NCI-H1417 treated with DMSO at 0.1 percent for 48 hours (cell line): ENCODE measurements around the gene PDIA5.

Experiments used
- DNase-seq: peaks from one replicate; lab custom pipeline; 2025; lab: John Stamatoyannopoulos, UW

The PDIA5 gene

GRCh38 chr3:123042413-123042812, 24.4 kb upstream of the PDIA5 start:
- DNase-seq = no peak

- no peak for DNase-seq
Measured at GRCh38 chr3:123044981-123045763, 21.7 kb upstream of the PDIA5 start.

- DNase-seq = no peak
Measured at GRCh38 chr3:123046262-123047061, 20.4 kb upstream of the PDIA5 start.

DNA sequence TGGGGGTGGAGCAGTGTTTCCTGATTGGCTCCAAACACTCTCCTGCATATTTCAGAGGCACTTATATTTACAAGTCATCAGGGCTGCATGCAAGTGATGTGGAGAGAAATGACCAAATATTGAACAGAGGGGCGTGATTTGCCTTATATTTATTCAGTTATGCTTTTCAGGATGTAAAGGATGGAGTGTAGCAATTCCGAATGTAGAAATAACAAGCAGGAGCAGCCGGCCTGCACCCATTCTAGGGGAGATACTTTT, 19.8 kb upstream of the PDIA5 start:
- no peak for DNase-seq

GRCh38 chr3:123048480-123049237, 18.2 kb upstream of the PDIA5 start:
- no peak for DNase-seq

DNA sequence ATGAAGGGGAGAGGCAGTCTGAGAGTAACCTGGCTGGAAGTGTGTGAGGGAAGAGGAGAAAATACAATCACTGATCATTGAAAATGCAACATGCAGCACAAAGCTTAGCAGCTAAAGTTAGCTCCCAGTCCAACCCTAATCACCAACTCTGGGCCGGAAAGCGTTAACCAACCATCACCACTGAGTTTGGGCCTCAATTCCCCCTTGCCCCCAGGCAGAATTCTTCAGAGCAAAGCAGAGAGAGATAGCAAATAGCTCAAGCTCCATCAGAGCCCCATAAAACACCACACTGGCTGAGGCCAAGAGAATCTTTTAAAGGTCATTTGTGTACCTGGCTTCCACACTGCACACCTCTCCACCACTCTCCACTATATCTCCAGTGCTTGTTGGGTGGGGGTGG, 16.2 kb upstream of the PDIA5 start:
- DNase-seq = no peak

DNA sequence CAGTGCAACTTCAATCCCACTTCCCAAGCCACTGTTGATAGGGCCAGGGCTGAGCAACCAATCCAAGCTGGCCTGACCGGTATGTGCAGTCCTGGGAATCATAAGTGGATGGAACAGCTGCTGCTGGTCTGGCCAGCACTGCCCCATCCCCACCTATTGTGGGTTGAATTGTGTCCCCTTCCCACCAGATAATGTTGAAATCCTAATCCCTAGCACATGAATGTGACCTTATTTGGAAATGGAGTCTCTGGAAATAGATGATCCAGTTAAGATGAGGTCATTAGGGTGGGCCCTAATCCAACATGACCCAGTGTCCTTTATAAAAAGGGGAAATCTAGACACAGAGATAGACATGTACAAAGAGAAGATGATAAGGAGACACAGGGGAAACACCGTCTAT, 13.7 kb upstream of the PDIA5 start:
- no peak for DNase-seq

DNA sequence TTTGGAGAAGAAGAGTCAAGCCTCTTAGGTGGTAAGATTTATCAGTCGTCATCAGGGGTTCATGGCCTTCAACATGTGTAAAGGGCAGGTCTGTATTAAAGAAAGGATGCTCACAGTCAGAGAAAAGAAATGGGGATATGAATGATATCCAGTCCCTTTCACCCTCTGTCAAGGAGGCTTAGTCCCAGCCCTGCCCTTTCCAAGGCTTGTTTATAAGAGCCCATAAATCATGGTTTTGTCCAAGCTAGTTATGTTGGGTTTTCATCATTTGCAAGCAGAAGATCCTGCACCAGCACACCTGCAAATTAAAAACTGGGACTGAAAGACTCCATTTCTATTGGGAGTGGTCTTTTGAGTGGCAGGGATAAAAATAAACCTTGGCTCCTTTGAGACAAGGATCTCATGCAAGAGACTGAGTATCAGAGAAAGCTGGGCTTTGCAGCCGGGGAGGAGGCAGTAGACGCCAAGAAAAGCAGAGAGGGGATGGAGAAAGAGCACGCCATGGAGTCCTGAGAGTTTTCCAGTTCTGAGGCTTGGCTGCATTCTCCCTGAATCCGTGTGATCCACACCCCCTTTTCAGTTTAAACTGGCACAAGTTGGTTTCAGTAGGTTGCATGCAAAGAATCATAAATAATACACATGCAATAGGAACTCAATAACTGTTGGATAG, 12.6 kb upstream of the PDIA5 start:
- DNase-seq = no peak

DNA sequence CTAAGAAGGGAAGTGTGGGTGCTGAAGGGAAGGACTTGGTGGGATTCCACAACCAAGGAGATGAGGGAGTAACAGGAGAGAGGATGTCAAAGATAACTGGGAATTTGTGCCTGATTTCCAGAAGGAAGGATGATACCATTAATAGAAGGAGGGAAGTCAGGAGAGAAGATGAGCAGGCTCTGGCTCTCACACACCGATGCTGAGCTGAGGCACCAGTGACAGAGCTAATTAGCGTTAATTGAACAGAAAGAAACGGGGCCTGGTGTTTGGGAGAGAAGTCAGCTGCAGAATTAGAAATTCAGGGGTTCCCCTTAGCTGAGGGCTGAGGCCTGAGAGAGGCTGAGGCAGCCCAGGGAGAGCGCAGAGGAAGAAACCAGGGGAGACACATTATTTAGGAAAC, 11.9 kb upstream of the PDIA5 start:
- no peak for DNase-seq

DNA sequence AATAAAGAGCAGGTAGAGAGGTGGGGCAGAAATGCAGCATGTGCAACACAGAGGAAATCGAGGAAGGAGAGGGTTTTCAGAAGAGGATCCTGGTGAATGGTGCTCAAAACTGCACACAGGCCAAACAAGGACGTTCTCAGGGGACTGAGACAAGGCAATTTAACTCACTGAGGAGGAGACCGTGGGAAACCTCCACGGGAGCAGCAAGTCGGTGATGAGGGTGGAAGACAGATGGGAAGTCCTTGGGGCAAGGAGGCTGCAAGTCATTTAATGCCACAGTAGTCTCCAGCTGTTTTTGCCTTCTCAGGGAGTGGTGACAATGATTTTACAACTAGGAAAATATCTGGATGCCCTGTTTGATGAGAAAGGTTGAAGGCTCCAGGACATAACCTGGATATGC, 11.5 kb upstream of the PDIA5 start:
- DNase-seq = no peak

- DNase-seq = no peak
Measured at GRCh38 chr3:123058505-123058904, 8.3 kb upstream of the PDIA5 start.

GRCh38 chr3:123060054-123060453, 6.8 kb upstream of the PDIA5 start:
- no peak for DNase-seq

- no peak for DNase-seq
Measured at GRCh38 chr3:123061856-123062255, 5.0 kb upstream of the PDIA5 start.

- no peak for DNase-seq
Measured at GRCh38 chr3:123063034-123063433, 3.8 kb upstream of the PDIA5 start.

- DNase-seq = no peak
Measured at GRCh38 chr3:123064506-123064905, 2.3 kb upstream of the PDIA5 start.

DNA sequence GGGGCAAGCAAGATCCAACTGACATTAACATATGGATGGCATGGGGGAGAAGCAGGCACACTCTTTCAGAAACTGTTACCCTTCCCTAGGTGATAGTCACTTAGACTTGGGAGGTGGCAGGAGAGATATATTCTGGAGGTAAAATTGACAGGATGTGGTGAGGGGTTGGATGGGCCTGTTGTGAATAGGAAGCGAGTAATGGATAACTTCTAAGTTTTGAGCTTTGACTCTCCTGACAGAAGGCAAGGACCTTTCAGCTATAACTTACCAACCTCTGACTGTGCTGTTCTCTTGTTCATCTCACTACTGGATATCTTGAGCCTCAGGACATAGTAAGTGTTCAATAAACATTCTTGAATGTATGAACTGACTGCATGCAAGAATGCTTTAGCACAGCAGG, 1.9 kb upstream of the PDIA5 start:
- no peak for DNase-seq

GRCh38 chr3:123066599-123066895, 278 bp upstream of the PDIA5 start:
- no peak for DNase-seq

GRCh38 chr3:123067689-123068600, 1.1 kb downstream of the PDIA5 start:
- no peak for DNase-seq

- no peak for DNase-seq
Measured at GRCh38 chr3:123068601-123069381, 2.0 kb downstream of the PDIA5 start.

GRCh38 chr3:123070510-123070909, 3.7 kb downstream of the PDIA5 start:
- DNase-seq = no peak

DNA sequence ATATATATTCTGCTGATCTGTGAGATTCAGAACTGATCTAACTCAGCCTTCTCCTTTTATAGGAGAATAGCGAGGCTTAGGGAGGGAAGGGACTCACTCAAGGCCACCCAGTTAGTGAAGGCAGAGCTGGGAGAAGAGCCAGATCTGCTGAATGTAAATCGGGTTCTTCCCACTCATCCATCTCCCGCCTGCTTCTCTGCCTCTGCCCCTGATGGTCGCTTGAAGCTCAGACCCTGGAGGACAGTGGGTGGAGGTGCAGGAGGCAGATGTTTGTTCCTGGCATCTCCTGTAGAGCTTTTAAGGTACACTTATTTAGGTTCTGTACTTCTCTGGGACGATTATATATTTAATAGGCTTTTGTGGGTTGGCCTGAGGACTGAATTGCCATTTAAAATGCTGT, 4.3 kb downstream of the PDIA5 start:
- no peak for DNase-seq
